Stimulated activated CD8-positive, alpha-beta memory T cell treated with anti-CD3 and anti-CD28 coated beads, Interleukin-12 subunit alpha, Interleukin-12 subunit beta, amount 100 ng/mL, for 4 hours (primary cell): ENCODE results near the gene SHLD1.
"Not testable (repeated sequence)": the region's sequence is repeated elsewhere in the genome, so short reads cannot be mapped to it uniquely, and the experiment has no call there.

Experiments used
- DNase-seq: peaks from one replicate; pipeline ENCODE4 v3.0.0-alpha.2; 2020; ENCODE audit warnings: low read depth

The SHLD1 gene

DNA sequence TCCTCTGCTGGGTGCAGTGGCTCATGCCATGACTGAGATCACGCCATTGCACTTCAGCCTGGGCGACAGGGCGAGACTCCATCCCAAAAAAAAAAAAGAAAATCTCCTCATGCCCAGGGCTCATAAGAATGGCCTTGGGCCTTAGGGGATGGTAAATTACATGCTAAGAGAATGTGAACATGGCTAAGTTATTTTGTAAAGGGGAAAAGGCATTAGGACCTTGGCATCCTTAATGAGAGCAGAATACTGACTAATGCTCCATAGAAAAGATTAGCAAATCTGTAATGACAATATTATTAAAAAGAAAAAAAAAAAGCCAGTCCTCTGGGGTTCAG is 12.6 kb upstream of the SHLD1 start:
- DNase-seq = no peak

DNA sequence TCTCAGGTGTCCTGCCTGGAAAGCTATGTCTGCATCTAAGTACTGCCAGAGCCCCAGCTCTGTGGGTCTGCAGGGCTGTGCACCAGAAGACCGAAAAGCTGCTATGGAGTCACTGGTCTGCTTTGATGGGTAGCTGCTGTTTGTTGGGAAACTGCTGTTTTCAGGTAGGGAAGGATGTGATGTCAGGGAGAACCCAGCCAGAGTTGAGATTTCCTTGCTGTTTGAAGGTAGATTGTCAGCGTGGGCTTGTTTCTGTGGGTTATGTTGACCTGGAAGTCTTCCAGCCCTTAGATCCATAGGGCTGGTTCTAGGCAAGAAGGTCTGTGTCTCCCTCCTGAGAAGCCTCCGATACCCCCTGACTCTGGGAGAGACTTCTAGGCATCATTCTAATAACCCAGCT is 12.2 kb upstream of the SHLD1 start:
- no peak for DNase-seq

DNA sequence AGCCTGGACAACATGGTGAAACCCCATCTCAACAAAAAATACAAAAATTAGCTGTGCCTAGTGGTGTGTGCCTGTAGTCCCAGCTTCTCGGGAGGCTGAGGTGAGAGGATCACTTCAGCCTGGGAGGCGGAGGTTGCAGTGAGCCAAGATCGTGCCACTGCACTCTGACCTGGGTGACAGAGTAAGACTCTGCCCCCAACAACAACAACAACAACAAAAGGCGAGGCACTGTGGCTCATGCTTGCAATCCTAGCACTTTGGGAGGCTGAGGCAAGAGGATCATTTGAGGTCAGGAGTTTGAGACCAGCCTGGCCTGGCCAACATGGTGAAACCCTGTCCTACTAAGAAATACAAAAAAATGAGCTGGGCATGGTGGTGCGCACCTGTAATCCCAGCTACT is 9.6 kb upstream of the SHLD1 start:
- DNase-seq = not testable (repeated sequence)

DNA sequence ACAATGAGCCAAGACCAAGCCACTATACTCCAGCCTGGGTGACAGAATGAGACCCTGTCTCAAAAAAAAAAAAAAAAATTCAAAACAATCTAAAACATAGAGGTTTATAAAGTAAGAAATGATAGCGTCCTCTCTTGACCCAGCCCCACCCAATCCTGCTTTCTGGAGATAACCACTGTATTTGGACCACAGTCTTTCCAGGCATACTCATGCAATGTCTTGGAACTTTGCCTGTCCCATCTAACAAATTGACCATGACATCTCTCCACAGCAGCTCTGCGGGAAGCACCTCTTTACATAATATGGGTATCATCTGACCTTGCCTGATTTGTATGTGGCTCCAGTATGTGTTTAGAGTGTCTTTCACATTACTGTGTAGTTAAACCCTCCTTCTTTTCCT is 9.1 kb upstream of the SHLD1 start:
- no peak for DNase-seq

DNA sequence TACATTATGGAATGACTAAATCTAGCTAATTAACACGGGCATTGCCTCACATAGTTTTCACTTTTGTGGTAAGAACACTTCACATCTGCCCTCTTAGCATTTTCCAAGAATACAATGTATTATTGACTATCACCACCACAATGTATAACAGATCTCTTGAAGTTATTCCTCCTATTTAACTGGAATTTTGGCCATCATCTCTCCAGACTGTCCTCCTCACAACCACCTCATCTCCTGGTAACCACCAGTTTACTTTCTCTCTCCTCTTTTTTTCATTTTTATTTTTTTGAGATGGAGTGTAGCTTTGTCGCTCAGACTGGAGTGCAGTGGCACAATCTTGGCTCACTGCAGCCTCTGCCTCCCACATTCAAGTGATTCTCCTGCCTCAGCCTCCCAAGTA is 8.2 kb upstream of the SHLD1 start:
- no peak for DNase-seq

DNA sequence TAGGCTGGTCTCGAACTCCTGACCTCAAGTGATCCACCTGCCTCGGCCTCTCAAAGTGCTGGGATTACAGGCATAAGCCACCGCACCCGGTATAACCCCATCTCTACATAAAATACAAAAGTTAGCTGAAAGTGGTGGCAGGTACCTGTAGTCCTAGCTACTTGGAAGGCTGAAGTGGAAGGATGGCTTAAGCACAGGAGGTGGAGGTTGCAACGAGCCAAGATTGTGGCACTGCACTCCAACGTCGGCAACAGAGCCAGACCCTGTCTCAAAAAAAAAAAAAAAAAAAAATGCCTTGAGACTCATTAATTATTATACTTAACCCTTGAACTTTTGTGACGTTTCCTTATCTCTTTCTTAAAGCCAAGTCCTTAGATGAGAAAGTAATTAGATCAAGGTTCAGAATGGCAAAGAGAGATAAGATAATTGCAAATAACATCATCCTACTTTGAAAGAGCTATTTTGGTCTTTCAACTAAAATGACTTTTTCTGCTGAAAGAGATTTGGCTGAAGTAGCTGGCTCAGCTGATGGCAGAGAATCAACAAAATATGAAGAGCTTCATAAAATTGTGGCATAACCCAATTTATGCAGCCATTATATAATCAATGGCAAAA is 4.7 kb upstream of the SHLD1 start:
- no peak for DNase-seq

DNA sequence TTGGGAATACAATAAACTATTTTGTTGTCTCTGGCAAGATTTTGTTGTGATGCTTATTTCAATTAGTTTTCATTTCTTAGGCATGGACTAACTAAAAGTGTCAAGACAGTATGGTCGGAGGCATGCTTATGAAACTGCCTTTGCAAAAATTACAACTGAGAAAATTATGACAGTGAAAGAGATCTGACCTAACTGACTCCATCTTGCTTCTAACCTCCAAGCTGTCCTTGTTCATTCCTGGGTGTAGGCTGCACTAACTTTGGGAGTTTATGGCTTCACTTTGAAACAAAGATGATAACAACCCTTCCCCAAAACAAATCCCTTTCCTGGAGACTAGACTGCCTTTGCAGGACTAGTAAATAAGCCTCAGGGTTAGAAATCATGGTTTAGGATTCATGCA is 4.1 kb upstream of the SHLD1 start:
- DNase-seq = no peak

DNA sequence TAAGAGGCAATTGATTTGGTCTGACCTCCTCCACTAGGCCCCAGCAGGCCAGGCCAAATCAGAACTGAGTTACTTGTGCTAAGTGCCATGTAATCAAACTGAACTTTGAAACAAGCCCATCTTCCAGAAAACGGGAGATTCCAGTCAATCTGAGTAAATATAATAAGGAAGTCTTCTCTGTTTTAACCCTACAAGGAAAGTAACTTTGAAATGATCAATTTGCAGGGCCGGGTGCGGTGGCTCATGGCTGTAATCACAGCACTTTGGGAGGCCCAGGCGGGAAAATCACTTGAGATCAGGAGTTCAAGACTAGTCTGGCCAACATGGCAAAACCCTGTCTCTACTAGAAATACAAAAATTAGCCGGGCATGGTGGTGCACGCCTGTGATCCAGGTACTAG is 2.0 kb upstream of the SHLD1 start:
- DNase-seq = no peak

DNA sequence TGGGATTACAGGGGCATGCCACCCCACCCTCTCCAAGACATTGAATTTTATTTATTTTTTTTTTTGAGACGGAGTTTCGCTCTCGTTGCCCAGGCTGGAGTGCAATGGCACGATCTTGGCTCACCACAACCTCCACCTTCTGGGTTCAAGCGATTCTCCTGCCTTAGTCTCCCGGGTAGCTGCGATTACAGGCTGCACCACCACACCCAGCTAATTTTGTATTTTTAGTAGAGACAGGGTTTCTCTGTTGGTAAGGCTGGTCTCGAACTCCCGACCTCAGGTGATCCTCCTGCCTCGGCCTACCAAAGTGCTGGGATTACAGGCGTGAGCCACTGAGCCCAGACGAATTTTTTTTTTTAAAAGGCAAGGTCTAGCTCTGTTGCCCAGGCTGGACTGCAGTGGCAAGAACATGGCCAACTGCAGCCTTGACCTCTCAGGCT is 669 bp upstream of the SHLD1 start:
- not testable (repeated sequence) for DNase-seq

DNA sequence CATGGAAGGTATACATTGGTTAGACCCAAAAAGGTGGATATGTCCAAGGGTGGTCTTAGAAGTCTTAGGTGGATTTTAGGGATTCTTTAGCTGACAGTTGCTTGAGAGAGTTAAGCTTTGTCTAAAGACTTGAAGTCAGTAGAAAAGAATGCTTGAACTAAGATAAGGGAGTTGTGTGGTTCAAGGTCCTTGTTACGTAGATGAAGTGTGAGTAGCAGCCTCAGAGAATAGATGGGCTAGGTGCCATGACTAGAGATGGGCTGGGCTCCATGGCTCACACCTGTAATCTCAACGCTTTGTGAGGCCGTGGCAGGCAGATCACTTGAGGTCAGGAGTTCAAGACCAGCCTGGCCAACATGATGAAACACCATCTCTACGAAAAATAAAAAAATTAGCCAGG is 1.7 kb downstream of the SHLD1 start:
- DNase-seq = no peak

DNA sequence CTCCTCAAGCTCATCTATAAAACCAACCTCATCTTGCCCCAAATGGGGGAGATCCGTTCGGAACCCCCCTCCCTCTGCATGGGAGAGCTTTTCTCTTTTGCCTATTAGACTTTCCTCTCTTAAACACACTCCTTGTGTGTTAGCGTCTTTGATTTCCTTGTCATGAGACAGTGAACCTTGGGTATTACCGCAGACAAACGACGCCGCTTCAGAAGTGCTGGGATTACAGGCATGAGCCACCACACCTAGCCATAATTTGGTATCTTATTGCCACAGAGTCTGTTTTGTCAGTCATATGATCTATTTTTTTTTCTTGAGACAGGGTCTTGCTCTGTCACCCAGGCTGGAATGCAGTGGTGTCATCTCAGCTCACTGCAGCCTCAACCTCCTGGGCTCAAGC is 3.6 kb downstream of the SHLD1 start:
- no peak for DNase-seq

DNA sequence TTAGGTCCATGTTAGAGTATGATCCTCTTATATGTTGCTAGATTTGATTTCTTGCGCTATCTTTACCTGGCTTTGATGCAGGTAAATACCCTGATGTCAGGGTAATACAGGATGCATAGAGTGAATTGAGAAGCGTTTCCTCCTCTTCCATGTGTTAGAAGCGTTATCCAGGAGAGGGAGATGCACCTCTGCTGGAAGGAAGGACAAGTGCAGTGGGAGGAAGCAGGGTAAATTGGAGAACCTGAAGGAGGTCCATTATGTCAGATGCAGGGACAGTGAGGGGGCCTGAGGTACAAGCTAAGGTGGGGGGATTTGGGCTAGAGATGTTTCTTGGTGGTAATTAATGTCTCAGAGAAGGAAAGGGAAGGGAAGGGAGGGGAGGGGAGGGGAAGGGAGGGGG is 7.7 kb downstream of the SHLD1 start:
- no peak for DNase-seq

DNA sequence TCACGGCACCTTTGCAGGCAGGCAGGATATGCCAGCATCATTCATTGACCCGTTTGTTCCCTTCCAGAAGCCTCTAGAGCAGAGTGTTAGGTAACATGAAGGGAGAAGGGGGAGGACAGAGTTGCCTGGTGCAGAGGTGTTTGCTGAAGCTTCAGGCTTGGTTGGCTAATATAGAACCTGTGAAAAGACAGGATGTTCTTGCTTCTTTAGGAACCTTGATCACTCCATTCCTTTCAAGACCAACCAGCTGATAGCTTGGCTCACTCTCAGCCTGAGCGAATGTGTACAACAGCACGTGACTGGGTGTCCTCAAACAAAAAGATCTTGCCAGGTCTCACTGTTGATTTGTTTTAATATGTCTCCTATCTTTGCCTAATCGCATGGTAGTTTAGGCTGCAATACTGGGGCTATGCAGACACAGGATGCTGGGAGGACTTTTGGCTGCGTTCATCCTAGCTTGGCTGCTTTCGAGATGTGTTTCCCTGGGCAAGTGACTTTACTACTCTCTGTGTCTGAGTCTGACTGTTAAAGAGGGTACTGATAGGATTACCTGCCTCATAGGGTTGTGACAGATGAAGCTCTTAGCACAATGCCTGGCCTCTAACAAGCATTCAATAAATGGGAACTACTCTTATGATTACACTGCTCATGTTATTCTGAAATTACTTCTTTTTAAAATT is 16.0 kb downstream of the SHLD1 start:
- DNase-seq = no peak

DNA sequence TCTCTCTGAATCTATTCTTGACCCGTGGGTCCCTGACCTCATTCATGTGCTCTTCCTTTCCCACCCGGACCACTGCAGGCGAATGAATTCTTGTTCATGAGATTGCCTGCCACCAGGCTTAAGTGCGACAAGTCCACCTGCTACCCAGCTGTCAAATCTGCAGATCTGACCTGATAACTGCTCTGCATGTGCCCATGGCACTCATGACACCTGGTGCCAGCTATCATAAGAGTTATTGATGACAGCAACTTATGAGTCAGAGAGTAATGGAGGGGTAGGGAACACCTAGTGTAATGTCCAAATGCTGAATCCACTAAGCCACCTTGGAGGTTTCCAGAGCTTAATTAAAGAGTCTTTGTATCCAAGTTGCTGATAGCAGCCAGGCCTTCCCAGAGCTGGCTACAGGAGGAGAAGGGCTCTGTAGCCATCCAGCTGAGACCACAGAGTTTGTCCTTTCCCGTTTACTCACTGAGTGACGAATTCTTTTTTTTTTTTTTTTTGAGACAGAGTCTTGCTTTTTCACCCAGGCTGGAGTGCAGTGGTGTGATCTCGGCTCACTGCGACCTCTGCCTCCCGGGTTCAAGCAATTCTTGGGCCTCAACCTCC is 17.4 kb downstream of the SHLD1 start:
- no peak for DNase-seq

DNA sequence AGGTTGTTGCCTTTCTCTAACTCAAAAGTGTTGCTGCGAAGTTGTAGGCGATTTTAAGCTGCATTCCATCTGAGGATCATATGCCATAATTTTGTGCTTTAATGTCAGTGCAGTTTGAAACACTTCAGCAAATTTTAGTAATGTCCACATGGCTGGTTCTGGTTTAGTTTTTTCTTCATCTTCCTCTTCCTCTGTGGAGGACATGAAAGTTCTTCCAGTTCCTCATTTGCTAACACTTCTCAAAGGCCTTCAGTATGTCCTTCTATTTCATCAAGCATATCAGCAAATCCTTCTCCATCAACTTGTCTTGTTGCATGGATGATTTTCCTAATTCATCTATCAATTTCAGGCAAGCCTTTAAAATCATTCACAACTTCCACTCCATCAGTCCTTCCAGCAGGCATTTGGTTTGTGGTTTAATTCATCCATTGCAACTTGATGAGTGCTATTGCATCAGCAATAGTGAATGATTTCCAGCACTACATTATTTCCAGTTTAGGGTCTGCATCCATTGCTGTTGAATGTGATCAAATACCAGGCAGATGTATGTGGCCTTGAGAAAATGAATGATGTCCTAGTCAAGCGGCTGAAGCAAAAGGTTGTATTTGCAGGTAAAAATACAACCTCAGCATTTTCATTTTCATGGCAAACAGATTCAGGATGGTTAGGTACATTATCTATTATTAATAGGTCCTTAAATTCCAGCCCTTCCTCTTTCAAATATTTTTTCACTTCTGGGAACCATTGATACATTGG is 20.2 kb downstream of the SHLD1 start:
- DNase-seq = no peak

DNA sequence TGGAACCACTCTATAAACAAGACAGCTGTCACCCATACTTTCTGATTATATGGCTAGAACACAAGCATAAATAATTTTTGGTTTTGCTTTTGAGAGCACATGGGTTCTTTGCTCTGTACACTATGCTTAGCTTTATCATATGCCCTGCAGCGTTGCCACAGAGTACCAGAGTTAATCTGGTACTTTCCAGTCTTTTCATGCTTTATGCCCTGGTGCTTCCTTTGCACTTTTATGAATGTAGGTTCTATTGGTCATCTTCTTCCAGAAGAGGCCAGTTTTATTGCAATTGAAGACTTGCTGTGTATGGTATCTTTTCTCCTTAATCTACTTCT is 20.8 kb downstream of the SHLD1 start:
- DNase-seq = no peak

DNA sequence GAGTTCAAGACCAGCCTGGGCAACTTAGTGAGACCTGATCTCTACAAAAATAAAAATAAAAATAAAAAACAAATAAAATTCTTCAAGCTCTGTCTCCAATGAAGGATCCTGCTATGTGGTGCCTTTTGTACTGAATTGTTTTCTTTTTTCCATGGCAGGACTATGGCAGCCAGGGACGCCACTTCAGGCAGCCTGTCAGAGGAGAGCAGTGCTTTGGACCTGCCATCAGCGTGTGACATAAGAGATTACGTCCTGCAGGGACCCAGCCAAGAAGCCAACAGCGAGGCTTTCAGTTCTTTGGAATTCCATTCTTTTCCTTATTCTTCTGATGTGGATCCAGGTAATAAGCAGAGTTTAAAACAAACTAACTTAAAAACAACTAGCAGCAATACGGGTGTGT is 22.5 kb downstream of the SHLD1 start:
- no peak for DNase-seq

DNA sequence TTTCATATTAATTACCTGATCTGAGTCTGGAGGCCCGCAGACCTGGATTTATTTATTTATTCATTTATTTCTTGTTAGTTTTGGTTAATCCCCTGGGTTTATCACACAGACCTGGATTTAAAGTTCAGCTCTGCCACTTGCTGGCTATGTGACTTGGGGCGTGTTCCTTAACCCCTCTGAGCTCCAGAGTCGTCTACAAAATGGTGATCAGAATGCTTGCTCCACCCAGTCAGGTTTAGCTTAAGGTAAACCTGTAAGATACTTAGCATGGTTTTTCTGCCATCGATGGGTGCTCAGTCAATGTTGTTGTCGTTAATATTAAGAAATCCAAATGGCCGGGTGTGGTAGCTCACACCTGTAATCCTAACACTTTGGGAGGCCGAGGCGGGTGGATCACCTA is 23.4 kb downstream of the SHLD1 start:
- DNase-seq = no peak

DNA sequence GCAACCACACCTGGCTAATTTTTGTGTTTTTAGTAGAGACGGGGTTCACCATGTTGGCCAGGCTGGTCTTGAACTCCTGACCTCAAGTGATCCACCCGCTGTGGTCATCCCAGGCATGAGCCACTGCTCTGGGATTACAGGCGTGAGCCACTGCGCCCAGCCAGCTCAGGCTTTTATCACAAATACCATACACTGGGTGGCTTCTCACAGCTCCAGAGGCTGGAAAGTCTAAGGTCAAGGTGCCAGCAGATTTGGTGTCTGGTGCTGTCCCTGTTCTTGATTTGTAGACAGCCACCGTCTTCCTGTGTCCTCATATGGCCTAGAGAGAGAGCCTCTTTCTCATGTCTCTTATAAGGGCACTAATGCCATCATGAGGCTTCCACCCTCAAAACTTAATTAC is 25.9 kb downstream of the SHLD1 start:
- no peak for DNase-seq

DNA sequence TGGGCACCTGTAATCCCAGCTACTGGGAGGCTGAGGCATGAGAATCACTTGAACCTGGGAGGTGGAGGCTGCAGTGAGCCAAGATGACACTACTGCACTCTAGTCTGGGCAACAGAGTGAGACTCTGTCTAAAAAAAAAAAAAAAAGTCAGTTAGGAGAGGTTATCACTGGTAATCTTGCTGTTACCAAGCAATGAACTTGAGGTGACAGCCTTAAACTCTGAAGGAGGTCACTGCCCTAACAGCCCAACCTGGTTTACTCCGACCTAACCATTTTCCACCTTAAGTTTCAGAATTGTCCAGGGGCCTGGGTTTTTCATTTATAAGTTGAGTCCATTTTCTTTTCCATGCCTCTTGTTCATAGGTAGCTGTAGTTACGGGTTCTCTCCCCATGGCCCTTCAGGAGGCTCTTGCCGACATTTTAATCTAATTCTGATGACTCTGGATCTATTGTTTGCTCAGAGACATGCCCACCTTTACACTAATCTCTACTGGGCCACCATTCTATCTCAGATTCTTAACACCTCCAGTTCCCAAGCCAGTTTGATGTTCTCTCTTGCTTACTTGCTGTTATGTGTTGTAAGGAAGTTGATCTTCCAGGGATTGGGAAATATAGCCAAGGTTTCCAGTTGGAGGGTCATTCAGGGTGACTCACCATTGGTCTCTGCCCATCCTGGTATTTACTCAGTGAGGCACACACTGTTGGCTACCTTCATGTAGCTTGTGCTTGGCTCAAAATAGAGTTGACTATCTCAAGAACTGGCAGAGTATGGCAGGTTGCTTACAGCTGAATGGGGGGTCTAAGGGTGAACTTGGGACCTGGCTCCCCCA is 29.1 kb downstream of the SHLD1 start:
- no peak for DNase-seq

DNA sequence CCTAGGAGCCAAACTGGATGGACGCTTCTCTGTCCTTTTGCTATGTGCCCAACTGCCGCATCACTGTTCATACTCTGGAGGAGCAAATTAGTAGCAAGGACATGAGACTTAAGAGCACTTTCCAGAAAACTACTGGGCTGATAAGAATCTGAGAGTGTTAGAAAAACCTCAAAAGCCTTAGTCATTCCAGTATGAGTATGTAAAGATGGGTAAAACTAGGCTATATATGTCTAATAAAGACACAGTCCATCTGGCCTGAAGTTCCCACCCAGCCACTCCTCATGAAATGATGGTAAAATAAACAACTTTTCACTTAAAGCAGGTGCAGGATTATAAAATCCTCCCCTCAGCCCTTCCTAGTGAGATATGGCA is 30.6 kb downstream of the SHLD1 start:
- DNase-seq = no peak

DNA sequence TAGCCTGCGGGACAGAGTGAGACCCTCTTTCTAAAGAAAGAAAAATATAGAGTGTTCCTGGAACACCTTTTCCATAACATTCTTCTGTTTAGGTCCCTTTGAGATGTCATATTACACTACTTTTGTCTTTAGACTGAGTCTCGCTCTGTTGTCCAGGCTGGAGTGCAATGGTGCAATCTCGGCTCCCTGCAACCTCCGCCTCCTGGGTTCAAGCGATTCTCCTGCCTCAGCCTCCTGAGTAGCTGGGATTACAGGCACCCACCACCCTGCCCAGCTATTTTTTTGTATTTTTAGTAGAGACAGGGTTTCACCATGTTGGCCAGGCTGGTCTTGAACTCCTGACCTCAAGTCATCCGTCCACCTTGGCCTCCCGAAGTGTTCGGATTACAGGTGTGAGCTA is 31.2 kb downstream of the SHLD1 start:
- DNase-seq = not testable (repeated sequence)
